IPS-NIHi7 (cell line): ENCODE results near the gene LSP1.
A peak's percentile ranks its signal among the peaks of the same experiment; 100 is the strongest.

Experiments used
- DNase-seq: peaks from one replicate; pipeline ENCODE4 v3.0.0; 2012; ENCODE audit warnings: mixed read lengths; ENCODE audit errors: extremely low spot score

LSP1 gene

GRCh38 chr11:1836011-1836945, 16.6 kb upstream of the LSP1 start:
- no peak for DNase-seq

- DNase-seq, result peak; percentile 91
Observed at GRCh38 chr11:1837171-1838076, 15.5 kb upstream of the LSP1 start.

GRCh38 chr11:1838077-1838425, 14.8 kb upstream of the LSP1 start:
- DNase-seq, result no peak

- DNase-seq, result no peak
Observed at GRCh38 chr11:1838426-1839144, 14.3 kb upstream of the LSP1 start, which contains the start of gene TNNI2. Gene TNNI2, plus strand, starts transcription at chr11:1838981. Its CDS starts 716 bp downstream, at chr11:1839697.

GRCh38 chr11:1839204-1839923, 13.5 kb upstream of the LSP1 start:
- no peak for DNase-seq

- DNase-seq, result no peak
Observed at GRCh38 chr11:1839924-1840779, 12.7 kb upstream of the LSP1 start.

GRCh38 chr11:1840780-1841480, 12.0 kb upstream of the LSP1 start:
- DNase-seq, result no peak

- no peak for DNase-seq
Observed at GRCh38 chr11:1841511-1842148, 11.3 kb upstream of the LSP1 start.

GRCh38 chr11:1842149-1843097, 10.5 kb upstream of the LSP1 start:
- DNase-seq, result no peak

GRCh38 chr11:1843098-1843473, 9.8 kb upstream of the LSP1 start:
- no peak for DNase-seq

- no peak for DNase-seq
Observed at GRCh38 chr11:1843796-1844195, 9.1 kb upstream of the LSP1 start.

GRCh38 chr11:1844221-1845094, 8.4 kb upstream of the LSP1 start:
- DNase-seq, result no peak

GRCh38 chr11:1845095-1845429, 7.8 kb upstream of the LSP1 start:
- no peak for DNase-seq

GRCh38 chr11:1845561-1846452, 7.1 kb upstream of the LSP1 start:
- no peak for DNase-seq

- DNase-seq, result no peak
Observed at GRCh38 chr11:1846453-1846932, 6.4 kb upstream of the LSP1 start.
